Right lobe of liver (tissue), 4 donors: ENCODE results near the gene ARHGAP30.

Experiments
- CTCF ChIP-seq, 4 donors: fragments of 200-600 bp in 3 of 4; fragments of 450-650 bp in 1 of 4; IDR thresholded peaks; one replicate each; pipeline versions ENCODE4 v1.5.1 to v1.8.0; 2016 to 2022; ENCODE audit warnings: antibody characterized with exemption in 4 of 4, mild to moderate bottlenecking in 2 of 4
- POLR2A ChIP-seq: fragments of 450-650 bp; IDR thresholded peaks from one replicate; pipeline ENCODE4 v1.6.1; 2017; ENCODE audit warnings: antibody characterized with exemption, mild to moderate bottlenecking
- donor health status: DM: no; HTN: no; CAD: no.
- donor health status: DM: no; HTN: no; CAD: no.
- donor health status: DM: no; HTN: yes; CAD: no.

- TF ChIP-seq CTCF (IDR thresholded peaks at IDR 0.05) (no peak), POLR2A (no peak)
Observed at GRCh38 chr1:161074676-161075368, 5.1 kb upstream of the ARHGAP30 start.
